IMR-90 (cell line): ENCODE data around the gene UBXN6. TPM values are rescaled to one million over a fixed set of nuclear protein-coding genes. Genes with fewer than 3 reads are reported as not detected.

Experiments
- ATAC-seq: fragments of 200-7000 bp; cut with Tn5 transposase; 2 replicates; pipeline ENCODE4 v1.9.1; 2020; ENCODE audit warnings: low read depth, mild to moderate bottlenecking, moderate library complexity
- BruUV-seq: library from RNA; stranded (reverse); fragments of 400-500 nt; replicated peaks from 2 replicates; lab custom pipeline; 2021; lab: Mats Ljungman, UMichigan
- CTCF ChIA-PET: fragments of 300-600 bp; formaldehyde crosslinking; extraction: SDS; loops from one replicate; lab custom pipeline; 2021; ENCODE audit warnings: antibody characterized with exemption; lab: Yijun Ruan, JAX
- POLR2A ChIA-PET: fragments of 300-600 bp; sonication (Branson Sonifier 250); formaldehyde crosslinking; loops from one replicate; lab custom pipeline; 2022; ENCODE audit warnings: antibody characterized with exemption; ENCODE audit not compliant: unreplicated experiment; lab: Charles Lee
- DNase-seq: peaks from one replicate; pipeline ENCODE4 v3.0.0; 2013
- H2AFZ ChIP-seq: replicated peaks from 2 replicates; pipeline ENCODE3; 2013; ENCODE audit warnings: low read length, mild to moderate bottlenecking; ENCODE audit not compliant: poor library complexity
- H2AK5ac ChIP-seq: 2 replicates; pipeline ENCODE4 v1.6.1; 2013; ENCODE audit warnings: low read depth, low read length, inconsistent platforms
- H2AK9ac ChIP-seq: replicated peaks from 2 replicates; pipeline ENCODE3; 2013; ENCODE audit warnings: mild to moderate bottlenecking, low read depth, low read length, moderate library complexity; ENCODE audit not compliant: poor library complexity
- H2BK120ac ChIP-seq: 2 replicates; pipeline ENCODE4 v1.6.1; 2013; ENCODE audit warnings: low read depth, low read length, inconsistent platforms
- H2BK15ac ChIP-seq: 3 replicates; pipeline ENCODE4 v1.6.1; 2013; ENCODE audit warnings: low read depth, low read length, inconsistent platforms
- H2BK20ac ChIP-seq: 2 replicates; pipeline ENCODE4 v1.6.1; 2013; ENCODE audit warnings: low read depth, mild to moderate bottlenecking, inconsistent platforms, low read length, moderate library complexity
- H2BK5ac ChIP-seq: 2 replicates; pipeline ENCODE4 v1.6.1; 2013; ENCODE audit warnings: mild to moderate bottlenecking, low read depth, low read length, inconsistent platforms; ENCODE audit not compliant: poor library complexity, severe bottlenecking
- H3K14ac ChIP-seq: replicated peaks from 2 replicates; pipeline ENCODE4 v1.6.1; 2013; ENCODE audit warnings: low read depth, low read length, inconsistent platforms
- H3K18ac ChIP-seq: 2 replicates; pipeline ENCODE4 v1.6.1; 2013; ENCODE audit warnings: low read depth, low read length, control low read depth
- H3K23ac ChIP-seq: 2 replicates; pipeline ENCODE4 v1.6.1; 2013; ENCODE audit warnings: low read depth, low read length, inconsistent platforms
- H3K27ac ChIP-seq: 2 replicates; pipeline ENCODE4 v1.5.1; 2013; ENCODE audit warnings: mild to moderate bottlenecking, control low read depth, low read length; ENCODE audit not compliant: insufficient read depth
- H3K27me3 ChIP-seq: 2 replicates; pipeline ENCODE4 v1.6.1; 2013; ENCODE audit warnings: low read length; ENCODE audit not compliant: control insufficient read depth, insufficient read depth
- H3K36me3 ChIP-seq: 2 replicates; pipeline ENCODE4 v1.6.1; 2013; ENCODE audit warnings: low read length, mixed read lengths; ENCODE audit not compliant: control insufficient read depth, insufficient read depth
- H3K4ac ChIP-seq: 2 replicates; pipeline ENCODE4 v1.6.1; 2013; ENCODE audit warnings: low read depth, low read length, inconsistent platforms
- H3K4me1 ChIP-seq: 2 replicates; pipeline ENCODE4 v1.6.1; 2013; ENCODE audit warnings: low read length, mixed read lengths; ENCODE audit not compliant: control insufficient read depth, insufficient read depth
- H3K4me2 ChIP-seq: 2 replicates; pipeline ENCODE4 v1.6.1; 2013; ENCODE audit warnings: low read depth, mild to moderate bottlenecking, control low read depth, low read length, moderate library complexity
- H3K4me3 ChIP-seq: 2 replicates; pipeline ENCODE4 v1.5.1; 2013; ENCODE audit warnings: low read depth, mild to moderate bottlenecking, control low read depth, low read length, moderate library complexity; ENCODE audit not compliant: insufficient read depth
- H3K56ac ChIP-seq: 2 replicates; pipeline ENCODE4 v1.6.1; 2013; ENCODE audit warnings: low read length, inconsistent platforms; ENCODE audit not compliant: insufficient read depth; ENCODE audit errors: extremely low read depth
- H3K79me1 ChIP-seq, 2 experiments: 2 replicates each; pipeline ENCODE4 v1.6.1; 2013; ENCODE audit warnings: low read length in 2 of 2, inconsistent platforms in 1 of 2, low read depth in 1 of 2
- H3K9ac ChIP-seq: 2 replicates; pipeline ENCODE4 v1.6.1; 2013; ENCODE audit warnings: low read depth, low read length, control low read depth
- H3K9me1 ChIP-seq: 2 replicates; pipeline ENCODE4 v1.6.1; 2013; ENCODE audit warnings: low read length, inconsistent platforms; ENCODE audit not compliant: insufficient read depth
- H3K9me3 ChIP-seq: 2 replicates; pipeline ENCODE4 v1.6.1; 2013; ENCODE audit warnings: low read length; ENCODE audit not compliant: control insufficient read depth, insufficient read depth
- H4K20me1 ChIP-seq: 2 replicates; pipeline ENCODE4 v1.6.1; 2013; ENCODE audit warnings: low read length, inconsistent platforms; ENCODE audit not compliant: insufficient read depth
- H4K5ac ChIP-seq: 2 replicates; pipeline ENCODE4 v1.6.1; 2013; ENCODE audit warnings: mild to moderate bottlenecking, low read depth, low read length, control low read depth
- H4K8ac ChIP-seq, 2 experiments: 2 replicates each; pipeline ENCODE4 v1.6.1; 2013; ENCODE audit warnings: low read depth in 2 of 2, low read length in 2 of 2, control low read depth in 1 of 2, inconsistent platforms in 1 of 2
- H4K91ac ChIP-seq: 2 replicates; pipeline ENCODE4 v1.6.1; 2013; ENCODE audit warnings: low read depth, low read length, inconsistent platforms; ENCODE audit not compliant: insufficient read depth
- BHLHE40 ChIP-seq: fragments of 150-350 bp; IDR thresholded peaks from 2 replicates; pipeline ENCODE4 v1.6.1; 2016; ENCODE audit warnings: mild to moderate bottlenecking, low read depth, low read length
- CEBPB ChIP-seq: IDR thresholded peaks from 2 replicates; pipeline ENCODE4 v1.6.1; 2012; ENCODE audit warnings: low read depth, low read length, improper control_type of control experiment
- CHD1 ChIP-seq: IDR thresholded peaks from 2 replicates; pipeline ENCODE4 v1.6.1; 2012; ENCODE audit warnings: low read depth, low read length, improper control_type of control experiment
- CTCF ChIP-seq: conservative IDR thresholded peaks from 2 replicates; pipeline ENCODE4 v1.5.1; 2012; ENCODE audit warnings: mild to moderate bottlenecking, low read depth, low read length, improper control_type of control experiment
- ELK1 ChIP-seq: fragments of 150-350 bp; IDR thresholded peaks from 2 replicates; pipeline ENCODE4 v1.6.1; 2016; ENCODE audit warnings: low read depth, mild to moderate bottlenecking, low read length, moderate library complexity, borderline replicate concordance
- FOS ChIP-seq: fragments of 150-350 bp; IDR thresholded peaks from 2 replicates; pipeline ENCODE4 v1.6.1; 2016; ENCODE audit warnings: low read depth, low read length
- MAFK ChIP-seq: IDR thresholded peaks from 2 replicates; pipeline ENCODE4 v1.6.1; 2012; ENCODE audit warnings: low read depth, low read length, improper control_type of control experiment
- MAZ ChIP-seq: IDR thresholded peaks from 2 replicates; pipeline ENCODE4 v1.6.1; 2012; ENCODE audit warnings: low read depth, mild to moderate bottlenecking, low read length, improper control_type of control experiment, moderate library complexity, borderline replicate concordance
- MXI1 ChIP-seq: IDR thresholded peaks from 2 replicates; pipeline ENCODE4 v1.6.1; 2012; ENCODE audit warnings: low read depth, mild to moderate bottlenecking, low read length, moderate library complexity, borderline replicate concordance
- NFE2L2 ChIP-seq: fragments of 150-350 bp; IDR thresholded peaks from 2 replicates; pipeline ENCODE4 v1.6.1; 2016; ENCODE audit warnings: low read depth, mild to moderate bottlenecking, low read length
- POLR2A ChIP-seq: IDR thresholded peaks from 2 replicates; pipeline ENCODE4 v1.6.1; 2012; ENCODE audit warnings: mild to moderate bottlenecking, low read depth, low read length
- RAD21 ChIP-seq: IDR thresholded peaks from 2 replicates; pipeline ENCODE4 v1.6.1; 2012; ENCODE audit warnings: low read length, improper control_type of control experiment
- RCOR1 ChIP-seq: IDR thresholded peaks from 2 replicates; pipeline ENCODE4 v1.6.1; 2012; ENCODE audit warnings: mild to moderate bottlenecking, low read length, improper control_type of control experiment; ENCODE audit not compliant: insufficient replicate concordance
- RFX5 ChIP-seq: IDR thresholded peaks from 2 replicates; pipeline ENCODE4 v1.8.0; 2012; ENCODE audit warnings: low read depth, mild to moderate bottlenecking, low read length, moderate library complexity
- SMC3 ChIP-seq: fragments of 150-350 bp; IDR thresholded peaks from 2 replicates; pipeline ENCODE4 v1.6.1; 2016; ENCODE audit warnings: low read depth, mild to moderate bottlenecking, antibody characterized with exemption, low read length, moderate library complexity
- WGBS, 2 experiments: methylation state at CpG; one replicate each; pipeline versions ENCODE4 v1.1.5 to v1.1.7; 2013; ENCODE audit warnings: missing lambda C conversion rate in 2 of 2; ENCODE audit not compliant: insufficient read length in 1 of 2; ENCODE audit errors: extremely low coverage in 2 of 2; 5-methylcytosine and 5-hydroxymethylcytosine counted together
- dilution Hi-C: fragments of 300-500 bp; cut with HindIII; formaldehyde crosslinking; loops from one replicate; pipeline ENCODE4 v1.14.3; 2018; ENCODE audit warnings: low sequenced_read_pairs; ENCODE audit not compliant: unreplicated experiment
- in situ Hi-C: fragments of 300-500 bp; cut with MboI; formaldehyde crosslinking; loops from 3 replicates; pipeline ENCODE4 v1.14.3; 2019; ENCODE audit warnings: low sequenced_read_pairs, inconsistent platforms, mixed read lengths
- intact Hi-C: fragments of 100-400 bp; cut with micrococcal nuclease; formaldehyde crosslinking; loops from 2 replicates; pipeline ENCODE4 v1.10.0; 2022
- polyA plus RNA-seq, 3 experiments: library from polyadenylated mRNA; depleted of rRNA; stranded (reverse); fragments of >200 nt; gene quantifications; 2 replicates each; pipeline ENCODE4 v1.2.3, GENCODE V29; 2012; ENCODE audit warnings: low replicate concordance in 1 of 3
- total RNA-seq: library from RNA; depleted of rRNA; stranded (reverse); fragments of >200 nt; gene quantifications from 2 replicates; pipeline ENCODE4 v1.2.3, GENCODE V29; 2012

Gene UBXN6
- total and polyA plus RNA-seq, 2 of the 4 experiments (the other 2 are of a cell fraction) = 84.2 to 86.5 TPM

- Histone ChIP-seq H3K23ac (no peak overlapping the region), H3K9me1 (no peaks in the 10 kb centered on the region), H3K27ac (no peak overlapping the region), H3K27me3 (no peaks in the 10 kb centered on the region), H3K4me2 (no peak overlapping the region), H3K9ac (no peak overlapping the region), H3K4me3 (no peak overlapping the region), H3K4me1 (no peaks in the 10 kb centered on the region), H3K9me3 (no peaks in the 10 kb centered on the region), H2AFZ (no peak overlapping the region), H3K56ac (no peak overlapping the region), H3K4ac (no peak overlapping the region), H2BK20ac (no peak overlapping the region), H4K5ac (no peak overlapping the region), H4K20me1 (peaks cover 15% of the 10 kb centered on the region), H3K14ac (no peak overlapping the region), H3K36me3 (peaks cover 4% of the 10 kb centered on the region), H2BK120ac (no peak overlapping the region), H3K18ac (no peak overlapping the region), H2BK5ac (no peak overlapping the region), H2AK5ac (no peak overlapping the region), H4K91ac (no peak overlapping the region), H3K79me1 (peaks cover 15 to 55% of the 10 kb centered on the region in 2 experiments), H2AK9ac (no peak overlapping the region), H2BK15ac (no peak overlapping the region), H4K8ac (no peak overlapping the region)
- in situ Hi-C loops (no loop called here), intact Hi-C loops (no loop called here), dilution Hi-C loops (no loop called here)
- POLR2A ChIA-PET = no interaction called here
- 96% methylated on average over 11 of the region's 23 CpGs; no CpG with 5 or more reads in 1 of the 2 experiments for WGBS, 2 experiments
- TSS peak; percentile 64 for BruUV-seq
- CTCF ChIA-PET = no interaction called here
- ATAC-seq (no peak), DNase-seq (no peak)
- TF ChIP-seq BHLHE40 = no peak
- no peak for TF ChIP-seq SMC3
- TF ChIP-seq FOS = no peak
- no peak for TF ChIP-seq CEBPB
- TF ChIP-seq RCOR1 = no peak
- TF ChIP-seq CHD1 = no peak
- TF ChIP-seq MAFK = no peak
- TF ChIP-seq ELK1 = no peak
- no peak for TF ChIP-seq POLR2A
- no peak for TF ChIP-seq RFX5
- TF ChIP-seq MXI1 = no peak
- TF ChIP-seq MAZ = no peak
- no peak for TF ChIP-seq RAD21
- no peak for TF ChIP-seq CTCF
- no peak for TF ChIP-seq NFE2L2
These were observed 48.3 kb downstream of the UBXN6 start for GRCh38 chr19:4409123-4409933.
